Measurements from ENCODE around the gene ZNF784. TPM values are rescaled to one million over a fixed set of nuclear protein-coding genes. Genes with fewer than 3 reads are reported as not detected.
"Not testable (repeated sequence)": the region's sequence is repeated elsewhere in the genome, so short reads cannot be mapped to it uniquely, and the experiment has no call there.

ZNF784 gene
- total RNA-seq, 2 experiments from 2014 or later = 3.4 to 4.0 TPM

DNA sequence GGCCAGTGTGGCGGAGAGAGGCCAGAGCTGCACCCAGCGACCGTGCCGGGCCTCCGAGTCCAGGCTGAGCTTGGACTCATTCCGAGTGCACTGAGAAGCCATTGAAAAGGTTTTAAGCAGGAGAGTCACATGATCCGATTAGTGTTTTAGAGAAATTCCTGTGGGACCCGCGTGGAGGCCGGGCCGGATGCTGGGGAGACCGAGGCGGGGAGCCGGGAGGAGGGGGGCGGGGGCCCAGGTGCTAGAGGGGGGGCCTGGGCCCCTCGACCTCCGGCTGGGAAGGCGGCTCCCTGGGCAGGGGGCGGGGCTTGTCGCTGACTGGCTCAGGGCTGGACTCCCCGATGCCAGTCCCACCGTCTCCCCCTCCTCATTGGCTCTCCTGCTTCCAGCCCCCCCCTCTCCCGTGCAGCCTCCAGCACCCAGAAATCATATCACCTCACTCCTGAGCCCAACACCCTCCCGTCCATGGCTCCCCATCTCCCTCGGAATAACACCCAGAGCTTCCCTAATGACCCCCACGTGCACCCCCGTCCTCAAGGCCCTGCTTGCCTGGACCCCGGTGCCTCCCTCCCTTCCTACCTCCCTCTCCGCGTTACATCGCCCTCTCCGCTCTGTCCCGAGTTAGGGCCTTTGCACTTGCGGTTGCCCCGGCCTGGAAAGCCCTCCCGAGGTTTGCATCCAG is 38.6 kb downstream of the ZNF784 start:
- H3K9me2 ChIP-seq (ENCODE audit: insufficient read depth, low read length) = no peaks in the 10 kb centered on the region
- no peaks in the 10 kb centered on the region for H4K20me1 ChIP-seq (ENCODE audit: insufficient read depth, low read length)
- peak overlapping the region; percentile 70 for H2AFZ ChIP-seq (ENCODE audit: low read length)
- POLR2A ChIA-PET = interaction anchor here (1.2 kb wide), 1 partner anchor 14 kb away, joined by 7 read pairs; the partner anchor contains the start of genes FIZ1 and ZNF524
- H3K4me2 ChIP-seq (ENCODE audit: low read length) = peak overlapping the region; percentile 79
- peaks cover 24% of the 10 kb centered on the region for H3K4me1 ChIP-seq (ENCODE audit: insufficient read depth, low read length, poor library complexity, severe bottlenecking)
- CTCF ChIA-PET (ENCODE audit: unreplicated experiment) = no interaction called here
- BruUV-seq (replicated peaks) = no TSS peak
- no peak overlapping the region for H3K27ac ChIP-seq (ENCODE audit: low read depth, low read length, poor library complexity, severe bottlenecking)
- no peaks in the 10 kb centered on the region for H3K9me3 ChIP-seq (ENCODE audit: low read length)
- no peaks in the 10 kb centered on the region for H3K79me2 ChIP-seq (ENCODE audit: insufficient read depth, low read depth, low read length)
- intact Hi-C loops (cut with micrococcal nuclease; ENCODE audit: unreplicated experiment) = no loop called here
- peak; percentile 43 for DNase-seq (ENCODE audit: low spot score)
- TF ChIP-seq, protein P1, sequence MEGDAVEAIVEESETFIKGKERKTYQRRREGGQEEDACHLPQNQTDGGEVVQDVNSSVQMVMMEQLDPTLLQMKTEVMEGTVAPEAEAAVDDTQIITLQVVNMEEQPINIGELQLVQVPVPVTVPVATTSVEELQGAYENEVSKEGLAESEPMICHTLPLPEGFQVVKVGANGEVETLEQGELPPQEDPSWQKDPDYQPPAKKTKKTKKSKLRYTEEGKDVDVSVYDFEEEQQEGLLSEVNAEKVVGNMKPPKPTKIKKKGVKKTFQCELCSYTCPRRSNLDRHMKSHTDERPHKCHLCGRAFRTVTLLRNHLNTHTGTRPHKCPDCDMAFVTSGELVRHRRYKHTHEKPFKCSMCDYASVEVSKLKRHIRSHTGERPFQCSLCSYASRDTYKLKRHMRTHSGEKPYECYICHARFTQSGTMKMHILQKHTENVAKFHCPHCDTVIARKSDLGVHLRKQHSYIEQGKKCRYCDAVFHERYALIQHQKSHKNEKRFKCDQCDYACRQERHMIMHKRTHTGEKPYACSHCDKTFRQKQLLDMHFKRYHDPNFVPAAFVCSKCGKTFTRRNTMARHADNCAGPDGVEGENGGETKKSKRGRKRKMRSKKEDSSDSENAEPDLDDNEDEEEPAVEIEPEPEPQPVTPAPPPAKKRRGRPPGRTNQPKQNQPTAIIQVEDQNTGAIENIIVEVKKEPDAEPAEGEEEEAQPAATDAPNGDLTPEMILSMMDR (conservative IDR thresholded peaks at IDR 0.05; ENCODE audit: low read length) = no peak
- no peak for TF ChIP-seq EZH2phosphoT487 (IDR thresholded peaks at IDR 0.05; ENCODE audit: borderline replicate concordance, low read depth, low read length)
- peak overlapping the region; percentile 46 for H3K4me3 ChIP-seq (ENCODE audit: low read depth, low read length, poor library complexity, severe bottlenecking)
- no peaks in the 10 kb centered on the region for H3K36me3 ChIP-seq (ENCODE audit: insufficient read depth, low read length)

DNA sequence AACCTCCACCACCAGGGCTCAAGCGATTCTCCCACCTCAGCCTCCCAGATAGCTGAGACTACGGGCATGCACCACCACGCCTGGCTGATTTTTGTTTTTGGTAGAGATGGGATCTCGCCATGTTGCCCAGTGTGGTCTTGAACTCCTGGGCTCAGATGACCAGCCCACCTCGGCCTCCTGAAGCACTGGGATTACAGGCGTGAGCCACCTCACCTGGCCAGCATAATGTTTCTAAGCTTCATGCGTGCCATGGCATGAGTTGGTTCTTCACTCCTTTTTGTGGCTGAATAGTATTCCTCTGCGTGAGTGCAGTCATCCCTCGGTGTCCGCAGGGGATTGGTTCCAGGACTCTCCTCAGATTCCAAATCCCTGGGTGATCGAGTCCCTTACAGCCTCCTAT is 39.5 kb downstream of the ZNF784 start:
- ChIA-PET CTCF (ENCODE audit: unreplicated experiment) (no interaction called here), POLR2A (no interaction called here)
- Histone ChIP-seq H3K4me1 (ENCODE audit: insufficient read depth, low read length, poor library complexity, severe bottlenecking) (peaks cover 26% of the 10 kb centered on the region), H3K9me2 (ENCODE audit: insufficient read depth, low read length) (no peaks in the 10 kb centered on the region), H3K79me2 (ENCODE audit: insufficient read depth, low read depth, low read length) (peaks cover 5% of the 10 kb centered on the region; the same call in 1 of the 2 replicates), H4K20me1 (ENCODE audit: insufficient read depth, low read length) (peaks cover under 1% of the 10 kb centered on the region; the same call in 1 of the 2 replicates), H3K36me3 (ENCODE audit: insufficient read depth, low read length) (no peaks in the 10 kb centered on the region), H3K27ac (ENCODE audit: low read depth, low read length, poor library complexity, severe bottlenecking) (no peak overlapping the region), H3K4me2 (ENCODE audit: low read length) (no peak overlapping the region), H2AFZ (ENCODE audit: low read length) (no peak overlapping the region), H3K9me3 (ENCODE audit: low read length) (no peaks in the 10 kb centered on the region), H3K4me3 (ENCODE audit: low read depth, low read length, poor library complexity, severe bottlenecking) (no peak overlapping the region)
- DNase-seq (ENCODE audit: low spot score) = no peak
- intact Hi-C loops (cut with micrococcal nuclease; ENCODE audit: unreplicated experiment) = no loop called here
- TF ChIP-seq, protein P1 (conservative IDR thresholded peaks at IDR 0.05; ENCODE audit: low read length) = no peak
- TF ChIP-seq EZH2phosphoT487 (IDR thresholded peaks at IDR 0.05; ENCODE audit: borderline replicate concordance, low read depth, low read length) = no peak
- BruUV-seq (replicated peaks) = no TSS peak

DNA sequence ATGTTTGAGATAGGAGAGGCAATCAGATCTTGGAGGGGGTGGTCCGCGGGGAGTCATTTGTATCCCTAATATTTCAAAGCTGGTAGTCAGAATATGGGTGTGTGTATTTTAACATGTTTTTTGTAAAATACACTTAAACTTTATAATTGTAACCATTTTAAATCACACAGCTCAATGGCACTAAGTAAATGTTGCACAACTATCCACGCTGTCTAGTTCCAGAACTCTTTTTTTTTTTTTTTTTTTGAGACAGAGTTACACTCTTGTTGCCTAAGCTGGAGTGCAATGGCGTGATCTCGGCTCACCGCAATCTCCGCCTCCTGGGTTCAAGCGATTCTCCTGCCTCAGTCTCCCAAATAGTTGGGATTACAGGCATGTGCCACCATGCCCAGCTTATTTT is 40.5 kb downstream of the ZNF784 start:
- H3K4me3 ChIP-seq (ENCODE audit: low read depth, low read length, poor library complexity, severe bottlenecking); H3K27ac ChIP-seq (ENCODE audit: low read depth, low read length, poor library complexity, severe bottlenecking); H4K20me1 ChIP-seq (ENCODE audit: insufficient read depth, low read length); H3K4me2 ChIP-seq (ENCODE audit: low read length); DNase-seq (ENCODE audit: low spot score); BruUV-seq (replicated peaks); H3K79me2 ChIP-seq (ENCODE audit: insufficient read depth, low read depth, low read length); H3K36me3 ChIP-seq (ENCODE audit: insufficient read depth, low read length); H2AFZ ChIP-seq (ENCODE audit: low read length); CTCF ChIA-PET (ENCODE audit: unreplicated experiment); H3K9me3 ChIP-seq (ENCODE audit: low read length); intact Hi-C loops (cut with micrococcal nuclease; ENCODE audit: unreplicated experiment); H3K9me2 ChIP-seq (ENCODE audit: insufficient read depth, low read length): not testable (repeated sequence)
- H3K4me1 ChIP-seq (ENCODE audit: insufficient read depth, low read length, poor library complexity, severe bottlenecking) = peaks cover 32% of the 10 kb centered on the region
- POLR2A ChIA-PET = interaction anchor here (0.7 kb wide), 1 partner anchor 448 kb away, joined by 3 read pairs; no protein-coding TSS in a partner anchor

DNA sequence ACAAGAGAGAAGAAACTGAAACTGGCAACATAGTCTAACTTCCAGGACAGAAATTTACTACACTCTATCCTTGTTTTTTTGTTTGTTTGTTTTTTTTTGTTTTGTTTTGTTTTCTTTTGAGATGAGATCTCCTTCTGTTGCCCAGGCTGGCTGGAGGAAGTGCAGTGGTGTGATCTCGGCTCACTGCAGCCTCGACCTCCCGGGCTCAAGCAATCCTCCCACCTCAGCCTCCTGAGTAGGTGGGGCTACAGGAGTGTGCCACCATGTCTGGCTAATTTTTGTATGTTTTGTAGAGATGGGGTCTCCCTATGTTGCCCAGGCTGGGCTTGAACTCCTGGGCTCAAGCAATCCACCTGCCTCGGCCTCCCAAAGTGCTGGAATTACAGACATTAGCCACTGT is 42.1 kb downstream of the ZNF784 start:
- H4K20me1 ChIP-seq (ENCODE audit: insufficient read depth, low read length); H3K9me2 ChIP-seq (ENCODE audit: insufficient read depth, low read length); H3K36me3 ChIP-seq (ENCODE audit: insufficient read depth, low read length); BruUV-seq (replicated peaks); POLR2A ChIA-PET; H2AFZ ChIP-seq (ENCODE audit: low read length); H3K4me3 ChIP-seq (ENCODE audit: low read depth, low read length, poor library complexity, severe bottlenecking); H3K79me2 ChIP-seq (ENCODE audit: insufficient read depth, low read depth, low read length); H3K4me2 ChIP-seq (ENCODE audit: low read length); CTCF ChIA-PET (ENCODE audit: unreplicated experiment); H3K27ac ChIP-seq (ENCODE audit: low read depth, low read length, poor library complexity, severe bottlenecking); intact Hi-C loops (cut with micrococcal nuclease; ENCODE audit: unreplicated experiment); DNase-seq (ENCODE audit: low spot score); H3K9me3 ChIP-seq (ENCODE audit: low read length): not testable (repeated sequence)
- peaks cover 32% of the 10 kb centered on the region for H3K4me1 ChIP-seq (ENCODE audit: insufficient read depth, low read length, poor library complexity, severe bottlenecking)
